GM12891 (cell line): ENCODE measurements around the gene SYNJ1.

Source experiments
- POLR2A ChIP-seq: IDR thresholded peaks from 2 replicates; pipeline ENCODE4 v1.6.1; 2011; ENCODE audit warnings: low read depth, low read length, control low read depth
- TAF1 ChIP-seq: IDR thresholded peaks from 2 replicates; pipeline ENCODE4 v1.6.1; 2011; ENCODE audit warnings: low read depth, low read length, control low read depth

GRCh38 chr21:32584472-32584871 lies 143.3 kb downstream of the SYNJ1 start:
- no peak for TF ChIP-seq POLR2A
- no peak for TF ChIP-seq TAF1
